Measurements from ENCODE around the gene CYTL1.

The CYTL1 gene

GRCh38 chr4:4968161-4968725, 51.0 kb downstream of the CYTL1 start:
- DNase-seq (ENCODE audit: low read depth in 2 of 2), result no peak
